Suppressor macrophage treated with lipopolysaccharide for 4 hours (primary cell): ENCODE results near the gene TEX35.

Experiments
- DNase-seq: peaks from one replicate; pipeline ENCODE4 v3.0.0-alpha.2; 2020

TEX35 gene

GRCh38 chr1:178512566-178513277 is at the start of gene TEX35:
TSS of gene TEX35 (plus strand) at chr1:178513109. CDS start at chr1:178513189, 80 bp downstream.
- DNase-seq = no peak

- DNase-seq = no peak
These were observed 48.8 kb upstream of the TEX35 start for GRCh38 chr1:178464141-178464540.

GRCh38 chr1:178464566-178464965 is 48.3 kb upstream of the TEX35 start:
- no peak for DNase-seq

- DNase-seq = no peak
These were observed 47.9 kb upstream of the TEX35 start for GRCh38 chr1:178465011-178465410.

- DNase-seq = no peak
These were observed 45.1 kb upstream of the TEX35 start for GRCh38 chr1:178467837-178468236.

- DNase-seq = no peak
These were observed 42.4 kb upstream of the TEX35 start for GRCh38 chr1:178470411-178470960.

GRCh38 chr1:178472531-178472930 is 40.4 kb upstream of the TEX35 start:
- no peak for DNase-seq

GRCh38 chr1:178477373-178477772 is 35.5 kb upstream of the TEX35 start:
- no peak for DNase-seq

- peak; percentile 47 for DNase-seq
These were observed 35.1 kb upstream of the TEX35 start for GRCh38 chr1:178477841-178478240.

GRCh38 chr1:178483251-178483957 is 29.5 kb upstream of the TEX35 start:
- DNase-seq = no peak

GRCh38 chr1:178484698-178485225 is 28.1 kb upstream of the TEX35 start:
- DNase-seq = no peak

- no peak for DNase-seq
These were observed 27.3 kb upstream of the TEX35 start for GRCh38 chr1:178485541-178485981.

GRCh38 chr1:178486100-178487069 is 26.5 kb upstream of the TEX35 start:
- DNase-seq = no peak

GRCh38 chr1:178487070-178487615 is 25.8 kb upstream of the TEX35 start:
- DNase-seq = no peak

GRCh38 chr1:178488393-178488792 is 24.5 kb upstream of the TEX35 start:
- no peak for DNase-seq

GRCh38 chr1:178489399-178489798 is 23.5 kb upstream of the TEX35 start:
- DNase-seq = no peak

- DNase-seq = no peak
These were observed 22.8 kb upstream of the TEX35 start for GRCh38 chr1:178490136-178490535.

- DNase-seq = no peak
These were observed 21.9 kb upstream of the TEX35 start for GRCh38 chr1:178490967-178491366.

GRCh38 chr1:178491721-178492120 is 21.2 kb upstream of the TEX35 start:
- DNase-seq = no peak

GRCh38 chr1:178492341-178492740 is 20.6 kb upstream of the TEX35 start:
- no peak for DNase-seq

- no peak for DNase-seq
These were observed 19.6 kb upstream of the TEX35 start for GRCh38 chr1:178493301-178493741.

- DNase-seq = no peak
These were observed 18.3 kb upstream of the TEX35 start for GRCh38 chr1:178494569-178494971.
